ENCODE results near the gene DRICH1. TPM values are rescaled to one million over a fixed set of nuclear protein-coding genes. Genes with fewer than 3 reads are reported as not detected.

Gene DRICH1
- total RNA-seq, 4 donors from 2014 or later = 0.56 TPM; not detected in 3

DNA sequence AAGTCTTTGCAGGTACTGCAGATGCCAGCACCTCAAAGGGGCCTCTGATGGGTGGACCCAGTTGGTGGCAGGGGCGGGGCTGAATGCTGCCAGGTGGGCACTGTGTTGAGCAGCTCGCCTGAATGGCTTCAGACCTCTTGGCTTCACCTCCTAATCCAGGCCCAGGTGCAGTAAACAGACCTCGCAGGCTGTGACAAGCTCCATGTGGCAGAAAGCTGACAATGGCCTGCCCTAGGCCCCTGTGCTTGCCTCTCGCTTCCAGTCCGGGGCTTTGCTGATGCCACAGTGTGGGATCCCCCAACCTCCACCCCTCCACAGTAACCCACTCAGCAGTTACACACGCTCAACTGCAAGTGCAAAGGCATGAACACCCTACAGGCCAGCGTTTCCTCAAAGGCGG, 61.4 kb downstream of the DRICH1 start:
- H3K36me3 ChIP-seq = no peaks in the 10 kb centered on the region
- intact Hi-C loops (cut with DNase I) = no loop called here
- H3K9me3 ChIP-seq = no peaks in the 10 kb centered on the region
- no peak for TF ChIP-seq CTCF (IDR thresholded peaks at IDR 0.05)
- TF ChIP-seq POLR2A (IDR thresholded peaks at IDR 0.05) = no peak
- peaks cover 5 to 16% of the 10 kb centered on the region in 2 donors for H3K4me1 ChIP-seq
- H3K4me3 ChIP-seq (replicated peaks in 1 of 3) = no peak overlapping the region
- no peak overlapping the region for H3K27ac ChIP-seq
- no peaks in the 10 kb centered on the region for H3K27me3 ChIP-seq
- 90 to 93% methylated on average over 8 of the region's 8 CpGs for WGBS, 2 donors
- no peak for DNase-seq

DNA sequence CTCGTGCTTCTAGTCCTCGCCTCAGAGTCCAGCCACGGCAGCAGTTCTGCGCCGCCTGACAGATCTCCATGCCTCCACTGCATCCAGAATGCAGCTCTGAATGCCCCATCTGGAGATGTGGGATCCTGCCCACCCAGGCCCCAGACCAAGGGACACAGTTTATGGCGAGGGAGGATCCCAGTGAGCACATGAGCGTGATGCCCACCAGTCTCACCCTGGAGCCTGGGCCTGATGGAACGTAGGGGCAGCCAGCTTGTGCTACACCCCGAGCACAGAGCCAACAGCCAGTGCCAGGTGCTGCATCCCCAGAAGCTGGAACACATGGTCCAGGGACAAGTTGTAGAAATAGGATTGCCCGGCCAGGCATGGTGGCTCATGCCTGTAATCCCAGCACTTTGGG, 62.4 kb downstream of the DRICH1 start:
- no peaks in the 10 kb centered on the region for H3K36me3 ChIP-seq
- TF ChIP-seq CTCF (IDR thresholded peaks at IDR 0.05) = no peak
- TF ChIP-seq POLR2A (IDR thresholded peaks at IDR 0.05) = no peak
- 91 to 98% methylated on average over 9 to 10 of the region's 10 CpGs for WGBS, 2 donors
- H3K4me3 ChIP-seq (replicated peaks in 1 of 3) = no peak overlapping the region
- no peaks in the 10 kb centered on the region for H3K9me3 ChIP-seq
- no peak overlapping the region for H3K27ac ChIP-seq
- intact Hi-C loops (cut with DNase I) = no loop called here
- H3K27me3 ChIP-seq = no peaks in the 10 kb centered on the region
- H3K4me1 ChIP-seq = peaks cover 9 to 22% of the 10 kb centered on the region in 2 donors
- no peak for DNase-seq

GRCh38 chr22:23569291-23569690, 62.8 kb downstream of the DRICH1 start:
- H3K27ac ChIP-seq = no peak overlapping the region
- H3K4me3 ChIP-seq (replicated peaks in 1 of 3) = no peak overlapping the region
- no peak for DNase-seq
- no peaks in the 10 kb centered on the region for H3K9me3 ChIP-seq
- intact Hi-C loops (cut with DNase I) = no loop called here
- WGBS, 2 donors = 85 to 88% methylated on average over 2 to 8 of the region's 8 CpGs
- no peaks in the 10 kb centered on the region for H3K27me3 ChIP-seq
- TF ChIP-seq CTCF (IDR thresholded peaks at IDR 0.05) = no peak
- no peak for TF ChIP-seq POLR2A (IDR thresholded peaks at IDR 0.05)
- H3K4me1 ChIP-seq = peaks cover 9 to 22% of the 10 kb centered on the region in 2 donors
- no peaks in the 10 kb centered on the region for H3K36me3 ChIP-seq

- TF ChIP-seq POLR2A (IDR thresholded peaks at IDR 0.05) (no peak), CTCF (IDR thresholded peaks at IDR 0.05) (no peak)
- intact Hi-C loops (cut with DNase I) = no loop called here
- 82 to 85% methylated on average over 22 to 23 of the region's 37 CpGs for WGBS, 2 donors
- Histone ChIP-seq H3K4me3 (replicated peaks in 1 of 3) (peak overlapping the region in 1 of 3 donors; percentile 50), H3K9me3 (no peaks in the 10 kb centered on the region), H3K27me3 (no peaks in the 10 kb centered on the region), H3K36me3 (no peaks in the 10 kb centered on the region), H3K4me1 (peaks cover 9 to 22% of the 10 kb centered on the region in 2 donors), H3K27ac (no peak overlapping the region)
- DNase-seq = no peak
Measured at GRCh38 chr22:23566705-23567475, 65.2 kb downstream of the DRICH1 start.

DNA sequence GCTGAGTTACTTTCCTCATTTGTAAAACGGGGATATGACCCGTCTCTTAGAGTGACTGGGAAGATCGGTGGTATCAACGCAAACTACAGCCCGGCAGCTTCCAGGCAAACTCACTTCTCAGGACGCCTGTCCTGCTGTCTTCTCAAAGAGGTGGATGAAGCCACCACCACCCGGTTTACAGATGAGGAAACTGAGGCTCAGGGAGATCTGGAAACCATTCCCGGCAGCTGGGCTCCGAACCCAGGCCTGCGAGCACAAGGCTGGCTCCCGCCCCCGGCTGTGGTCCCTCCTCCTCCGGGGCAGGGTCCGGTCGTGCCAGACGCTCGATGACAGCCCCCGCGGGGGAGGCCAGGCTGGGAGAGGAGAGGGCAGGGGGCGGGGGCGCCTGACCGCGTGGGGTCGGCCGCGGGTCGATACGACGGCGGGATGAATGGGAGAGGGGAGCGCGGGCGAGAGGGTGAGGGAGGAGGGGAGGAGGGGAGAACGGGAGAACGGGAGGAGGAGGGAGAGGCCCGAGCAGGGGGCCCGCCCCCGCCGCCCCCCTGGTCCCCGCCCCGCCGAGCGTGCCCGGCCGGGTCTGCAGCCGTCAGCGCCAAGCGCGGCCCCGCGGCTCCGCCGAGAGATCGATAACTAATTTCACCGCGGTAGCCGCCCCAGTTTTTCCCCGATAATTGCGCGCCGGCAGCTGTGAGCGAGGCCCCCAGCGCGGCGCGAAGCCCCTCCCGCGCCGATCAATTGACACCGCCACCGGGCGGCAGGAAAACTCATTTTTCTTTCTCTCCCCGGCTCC, 66.0 kb downstream of the DRICH1 start:
- Histone ChIP-seq H3K27me3 (no peaks in the 10 kb centered on the region), H3K36me3 (no peaks in the 10 kb centered on the region), H3K27ac (no peak overlapping the region), H3K4me1 (peaks cover 9 to 22% of the 10 kb centered on the region in 2 donors), H3K9me3 (no peaks in the 10 kb centered on the region), H3K4me3 (replicated peaks in 1 of 3) (peak overlapping the region in 2 of 3 donors; percentile 25 to 50)
- intact Hi-C loops (cut with DNase I) = no loop called here
- WGBS, 2 donors = 1 to 3% methylated on average over 26 to 56 of the region's 73 CpGs
- DNase-seq = peak; percentile 18
- no peak for TF ChIP-seq CTCF (IDR thresholded peaks at IDR 0.05)
- no peak for TF ChIP-seq POLR2A (IDR thresholded peaks at IDR 0.05)

Data from thyroid gland (tissue), 4 donors.